H1 (cell line): Measurements from ENCODE around the gene SLC7A8. TPM values are rescaled to one million over a fixed set of nuclear protein-coding genes. Genes with fewer than 3 reads are reported as not detected.

Source experiments
- CTCF ChIA-PET: fragments of 300-600 bp; sonication (Branson Sonifier 250); formaldehyde crosslinking; loops from one replicate; lab custom pipeline; 2021; ENCODE audit not compliant: partially characterized antibody; lab: Charles Lee
- POLR2A ChIA-PET: fragments of 300-600 bp; sonication (Branson Sonifier 250); formaldehyde crosslinking; loops from one replicate; lab custom pipeline; 2021; ENCODE audit warnings: inconsistent platforms; ENCODE audit not compliant: partially characterized antibody; lab: Charles Lee
- DNase-seq, 2 experiments: peaks; one replicate each; pipeline versions ENCODE4 v3.0.0 to v3.0.0-alpha.2; 2010 to 2022; ENCODE audit warnings: low spot score in 2 of 2, low read depth in 1 of 2, mixed read lengths in 1 of 2
- FAIRE-seq: peaks from 2 replicates; lab custom pipeline; 2011; peaks lifted over from hg19 to GRCh38; lab: Jason Lieb, UNC
- H2AFZ ChIP-seq: 2 replicates; pipeline ENCODE4 v1.8.1; 2012; ENCODE audit warnings: low read length, inconsistent platforms
- H2AK5ac ChIP-seq: 2 replicates; pipeline ENCODE4 v1.6.1; 2013; ENCODE audit warnings: low read depth, low read length
- H2BK120ac ChIP-seq: replicated peaks from 2 replicates; pipeline ENCODE3; 2013; ENCODE audit warnings: low read depth, low read length, inconsistent platforms
- H2BK12ac ChIP-seq: 2 replicates; pipeline ENCODE4 v1.6.1; 2013; ENCODE audit warnings: low read depth, low read length
- H2BK15ac ChIP-seq: 2 replicates; pipeline ENCODE4 v1.6.1; 2013; ENCODE audit warnings: low read length
- H2BK20ac ChIP-seq: 2 replicates; pipeline ENCODE4 v1.6.1; 2013; ENCODE audit warnings: low read length
- H2BK5ac ChIP-seq: 2 replicates; pipeline ENCODE4 v1.6.1; 2013; ENCODE audit warnings: low read depth, low read length
- H3K14ac ChIP-seq: 2 replicates; pipeline ENCODE4 v1.6.1; 2013; ENCODE audit warnings: inconsistent platforms; ENCODE audit not compliant: insufficient read length
- H3K18ac ChIP-seq: 2 replicates; pipeline ENCODE4 v1.6.1; 2013; ENCODE audit warnings: low read length; ENCODE audit errors: extremely low read depth
- H3K23ac ChIP-seq: 2 replicates; pipeline ENCODE4 v1.6.1; 2013; ENCODE audit warnings: inconsistent platforms; ENCODE audit not compliant: insufficient read length
- H3K23me2 ChIP-seq: 2 replicates; pipeline ENCODE4 v1.6.1; 2013; ENCODE audit warnings: low read depth, low read length
- H3K27ac ChIP-seq: 2 replicates; pipeline ENCODE4 v1.6.1; 2011; ENCODE audit warnings: low read depth, low read length, inconsistent platforms
- H3K27me3 ChIP-seq, 4 experiments: replicated peaks in 1 of 4; 1 replicate in 1 of 4; 2 replicates in 3 of 4; pipeline versions ENCODE4 v1.6.1 to v1.8.1; 2011 to 2013; ENCODE audit warnings: low read length in 3 of 4, mild to moderate bottlenecking in 3 of 4, inconsistent platforms in 2 of 4, mixed read lengths in 2 of 4, moderate library complexity in 1 of 4; ENCODE audit not compliant: control insufficient read depth in 3 of 4, insufficient read depth in 3 of 4; ENCODE audit errors: extremely low read depth in 1 of 4
- H3K36me3 ChIP-seq, 4 experiments: 2 replicates each; pipeline versions ENCODE4 v1.6.1 to v1.8.1; 2011 to 2013; ENCODE audit warnings: mild to moderate bottlenecking in 4 of 4, low read length in 3 of 4, moderate library complexity in 2 of 4, control low read depth in 1 of 4, inconsistent platforms in 1 of 4; ENCODE audit not compliant: insufficient read depth in 4 of 4, control insufficient read depth in 2 of 4
- H3K4ac ChIP-seq: replicated peaks from 2 replicates; pipeline ENCODE3; 2013; ENCODE audit warnings: low read length, low read depth, mixed read lengths, inconsistent platforms; ENCODE audit not compliant: insufficient read length
- H3K4me1 ChIP-seq, 4 experiments: replicated peaks in 1 of 4; 1 replicate in 1 of 4; 2 replicates in 3 of 4; pipeline versions ENCODE4 v1.6.1 to v1.8.1; 2011 to 2013; ENCODE audit warnings: low read length in 3 of 4, inconsistent platforms in 2 of 4, mixed read lengths in 1 of 4; ENCODE audit not compliant: insufficient read depth in 4 of 4, control insufficient read depth in 3 of 4
- H3K4me2 ChIP-seq, 2 experiments: 2 replicates each; pipeline versions ENCODE4 v1.6.1 to v1.8.1; 2011 to 2013; ENCODE audit warnings: low read depth in 2 of 2, low read length in 2 of 2, control low read depth in 1 of 2, inconsistent platforms in 1 of 2, mild to moderate bottlenecking in 1 of 2; ENCODE audit not compliant: insufficient read depth in 1 of 2
- H3K4me3 ChIP-seq, 4 experiments: fragments of 200-600, 300-600 bp in 1 of 4; sonication (generic), shearing (Covaris generic), sonication (Bioruptor Twin) in 1 of 4; 2 replicates each; pipeline versions ENCODE4 v1.5.1 to v1.8.1; 2011 to 2016; ENCODE audit warnings: low read length in 4 of 4, low read depth in 3 of 4, control low read depth in 2 of 4, inconsistent platforms in 2 of 4, mild to moderate bottlenecking in 2 of 4, mixed read lengths in 1 of 4, moderate library complexity in 1 of 4; ENCODE audit not compliant: insufficient read depth in 2 of 4; ENCODE audit errors: extremely low read depth in 1 of 4
- H3K56ac ChIP-seq: replicated peaks from 2 replicates; pipeline ENCODE3; 2013; ENCODE audit warnings: low read depth, mild to moderate bottlenecking, mixed read lengths, low read length, inconsistent platforms; ENCODE audit not compliant: insufficient read length
- H3K79me1 ChIP-seq: 2 replicates; pipeline ENCODE4 v1.6.1; 2013; ENCODE audit warnings: low read depth, low read length, control low read depth
- H3K79me2 ChIP-seq, 2 experiments: 2 replicates each; pipeline versions ENCODE4 v1.6.1 to v1.8.1; 2012 to 2013; ENCODE audit warnings: low read length in 2 of 2, mild to moderate bottlenecking in 2 of 2, inconsistent platforms in 1 of 2; ENCODE audit not compliant: insufficient read depth in 2 of 2, control insufficient read depth in 1 of 2
- H3K9ac ChIP-seq, 4 experiments: replicated peaks in 1 of 4; 1 replicate in 1 of 4; 2 replicates in 3 of 4; pipeline versions ENCODE4 v1.6.1 to v1.8.1; 2011 to 2013; ENCODE audit warnings: low read depth in 3 of 4, low read length in 3 of 4, control low read depth in 2 of 4, mild to moderate bottlenecking in 2 of 4, moderate library complexity in 2 of 4, inconsistent platforms in 1 of 4; ENCODE audit errors: extremely low read depth in 1 of 4
- H3K9me3 ChIP-seq, 2 experiments: 2 replicates each; pipeline versions ENCODE4 v1.6.1 to v1.8.1; 2012 to 2013; ENCODE audit warnings: mild to moderate bottlenecking in 2 of 2, moderate library complexity in 2 of 2, control low read depth in 1 of 2, inconsistent platforms in 1 of 2, low read depth in 1 of 2, low read length in 1 of 2, mixed read lengths in 1 of 2; ENCODE audit not compliant: insufficient read depth in 2 of 2
- H4K20me1 ChIP-seq, 2 experiments: replicated peaks in 1 of 2; 2 replicates each; pipeline versions ENCODE3 to v1.8.1; 2011 to 2013; ENCODE audit warnings: inconsistent platforms in 2 of 2, low read length in 2 of 2, mild to moderate bottlenecking in 1 of 2; ENCODE audit not compliant: insufficient read depth in 2 of 2, control insufficient read depth in 1 of 2
- H4K5ac ChIP-seq: 2 replicates; pipeline ENCODE4 v1.6.1; 2013; ENCODE audit warnings: low read length, low read depth, mixed read lengths, inconsistent platforms; ENCODE audit not compliant: insufficient read length
- H4K8ac ChIP-seq: 2 replicates; pipeline ENCODE4 v1.8.0; 2013; ENCODE audit warnings: mild to moderate bottlenecking, moderate library complexity, low read length, inconsistent platforms; ENCODE audit not compliant: insufficient read depth; ENCODE audit errors: extremely low read depth
- H4K91ac ChIP-seq: replicated peaks from 2 replicates; pipeline ENCODE3; 2013; ENCODE audit warnings: low read length, mixed read lengths, inconsistent platforms; ENCODE audit not compliant: insufficient read length
- ASH2L ChIP-seq: fragments of 200-600, 300-600 bp; sonication (generic); IDR thresholded peaks from one replicate; pipeline ENCODE4 v1.7.1; 2017; ENCODE audit warnings: low read length
- CBX8 ChIP-seq: fragments of 300-800, 300-1000 bp; sonication (generic); IDR thresholded peaks from 2 replicates; pipeline ENCODE4 v1.7.1; 2016; ENCODE audit warnings: low read depth, low read length, borderline replicate concordance
- CREB1 ChIP-seq: IDR thresholded peaks from 2 replicates; pipeline ENCODE4 v1.6.1; 2012; ENCODE audit warnings: inconsistent platforms
- FOSL1 ChIP-seq: IDR thresholded peaks from 2 replicates; pipeline ENCODE4 v1.6.1; 2011; ENCODE audit warnings: mild to moderate bottlenecking, low read depth, low read length, moderate library complexity; ENCODE audit not compliant: insufficient read depth
- HDAC2 ChIP-seq, 2 experiments: fragments of 300-600 bp in 1 of 2; sonication (generic) in 1 of 2; IDR thresholded peaks; 2 replicates each; pipeline ENCODE4 v1.6.1; 2011 to 2012; ENCODE audit warnings: low read depth in 2 of 2, low read length in 2 of 2, mild to moderate bottlenecking in 2 of 2, moderate library complexity in 2 of 2, borderline replicate concordance in 1 of 2, inconsistent platforms in 1 of 2
- KDM5A ChIP-seq: fragments of 200-600 bp; IDR thresholded peaks from 2 replicates; pipeline ENCODE4 v1.7.1; 2012; ENCODE audit warnings: mild to moderate bottlenecking, low read length, inconsistent platforms, mixed read lengths
- POLR2A ChIP-seq, 2 experiments: IDR thresholded peaks; 1 replicate in 1 of 2; 2 replicates in 1 of 2; pipeline ENCODE4 v1.6.1; 2011; ENCODE audit warnings: low read depth in 2 of 2, low read length in 2 of 2, mild to moderate bottlenecking in 2 of 2; ENCODE audit errors: control extremely low read depth in 1 of 2
- SAP30 ChIP-seq: fragments of 300-600 bp; sonication (generic); IDR thresholded peaks from 2 replicates; pipeline ENCODE4 v1.7.1; 2012; ENCODE audit warnings: low read length, moderate library complexity, mild to moderate bottlenecking, inconsistent platforms; ENCODE audit not compliant: insufficient read depth, insufficient replicate concordance
- SIN3A ChIP-seq, 2 experiments: IDR thresholded peaks in 1 of 2; conservative IDR thresholded peaks in 1 of 2; 2 replicates each; pipeline ENCODE4 v1.6.1; 2011 to 2012; ENCODE audit warnings: low read length in 2 of 2, improper control_type of control experiment in 1 of 2, low read depth in 1 of 2, mild to moderate bottlenecking in 1 of 2
- SP4 ChIP-seq: IDR thresholded peaks from 2 replicates; pipeline ENCODE4 v1.6.1; 2012; ENCODE audit warnings: low read length, inconsistent platforms
- SUZ12 ChIP-seq: fragments of 200-600 bp; sonication (generic); IDR thresholded peaks from 2 replicates; pipeline ENCODE4 v1.6.1; 2012; ENCODE audit warnings: mild to moderate bottlenecking, inconsistent platforms, low read length, moderate library complexity, mixed read lengths
- TBP ChIP-seq: IDR thresholded peaks from 2 replicates; pipeline ENCODE4 v1.6.1; 2011; ENCODE audit warnings: low read depth, low read length, improper control_type of control experiment
- WGBS, 2 experiments: shearing (Covaris generic) in 1 of 2; methylation state at CpG; one replicate each; pipeline versions ENCODE4 v1.1.6 to v1.1.7; 2013 to 2015; ENCODE audit warnings: low lambda C conversion rate in 2 of 2, mixed read lengths in 2 of 2, inconsistent platforms in 1 of 2, low coverage in 1 of 2, missing lambda C conversion rate in 1 of 2; ENCODE audit not compliant: insufficient replicate concordance in 2 of 2, insufficient coverage in 1 of 2, insufficient read length in 1 of 2; ENCODE audit errors: extremely low coverage in 1 of 2, missing lambda C conversion rate in 1 of 2; 5-methylcytosine and 5-hydroxymethylcytosine counted together
- polyA plus RNA-seq, 7 experiments: library from polyadenylated mRNA; depleted of rRNA in 3 of 7; stranded (reverse) in 5 of 7; unstranded in 2 of 7; fragments of >200 nt in 5 of 7; fragments of 200-250 nt in 2 of 7; gene quantifications; 1 replicate in 5 of 7; 2 replicates in 1 of 7; 4 replicates in 1 of 7; pipeline versions ENCODE4 v1.2.1 to v1.2.3, GENCODE V29; 2011 to 2013; ENCODE audit warnings: missing spikeins in 2 of 7, mixed read lengths in 2 of 7
- total RNA-seq: library from RNA; stranded (reverse); fragmentation: NEBNext Ultra II Directional; extraction: Animal tissue kit (Norgen Biotek cat#: 25700); gene quantifications from 2 replicates; pipeline ENCODE4 v1.2.1, GENCODE V29; 2021

The SLC7A8 gene
- total and polyA plus RNA-seq, 2 of the 8 experiments (the other 6 are each of a cell fraction or from before 2014, with no cell fraction given) = 182 to 204 TPM

- Histone ChIP-seq H4K5ac (no peak overlapping the region), H3K9me3 (no peaks in the 10 kb centered on the region), H2AK5ac (no peak overlapping the region), H3K79me1 (peaks cover 17% of the 10 kb centered on the region), H3K23ac (no peak overlapping the region), H3K23me2 (no peaks in the 10 kb centered on the region), H4K20me1 (peaks cover 0 to 8% of the 10 kb centered on the region in 2 experiments), H3K79me2 (peaks cover 3 to 55% of the 10 kb centered on the region in 2 experiments; a peak in 3 of 4 replicates), H2AFZ (no peak overlapping the region), H2BK120ac (no peak overlapping the region), H3K4me3 (no peak overlapping the region), H3K4me1 (peaks cover 2 to 17% (median 14%) of the 10 kb centered on the region in 4 experiments; a peak in 5 of 7 replicates), H3K18ac (no peak overlapping the region), H3K27me3 (no peaks in the 10 kb centered on the region), H4K8ac (no peak overlapping the region), H3K56ac (no peak overlapping the region), H2BK20ac (no peak overlapping the region), H3K14ac (no peak overlapping the region), H3K9ac (no peak overlapping the region), H3K4ac (no peak overlapping the region), H4K91ac (no peak overlapping the region), H3K27ac (no peak overlapping the region), H3K36me3 (peaks cover 3 to 22% (median 14%) of the 10 kb centered on the region in 4 experiments; a peak in 7 of 8 replicates), H2BK5ac (no peak overlapping the region), H2BK15ac (peak overlapping the region; percentile 49; the same call in 1 of the 2 replicates), H2BK12ac (no peak overlapping the region), H3K4me2 (no peak overlapping the region)
- DNase-seq = no peak
- no peak for FAIRE-seq
- ChIA-PET CTCF (interaction anchor here (0.8 to 12.1 kb wide), 8 partner anchors 9 to 125 kb away, joined by 3 to 128 read pairs (median 14); partner anchors contain the start of gene SLC7A8), POLR2A (interaction anchor here (1.7 to 3.2 kb wide), 3 partner anchors 9 to 31 kb away, joined by 4 to 15 read pairs (median 10); no protein-coding TSS in a partner anchor)
- 88% methylated on average over 8 of the region's 8 CpGs; no CpG with 5 or more reads in 1 of the 2 experiments for WGBS, 2 experiments
- TF ChIP-seq CREB1 = no peak
- no peak for TF ChIP-seq SIN3A (conservative IDR thresholded peaks at IDR 0.05 in 1 of 2, IDR thresholded peaks at IDR 0.05 in 1 of 2; ENCODE audit: low read depth in 1 of 2, low read length in 2 of 2)
- no peak for TF ChIP-seq POLR2A (IDR thresholded peaks at IDR 0.05; ENCODE audit: control extremely low read depth in 1 of 2, low read depth in 2 of 2, low read length in 2 of 2)
- no peak for TF ChIP-seq KDM5A
- TF ChIP-seq HDAC2 (IDR thresholded peaks at IDR 0.05; ENCODE audit: borderline replicate concordance in 1 of 2, low read depth in 2 of 2, low read length in 2 of 2) = no peak
- no peak for TF ChIP-seq TBP
- no peak for TF ChIP-seq FOSL1
- no peak for TF ChIP-seq SP4
- TF ChIP-seq SUZ12 = no peak
- TF ChIP-seq ASH2L = no peak
- TF ChIP-seq SAP30 = no peak
- TF ChIP-seq CBX8 = no peak
These were observed 12.1 kb downstream of the SLC7A8 start for GRCh38 chr14:23171222-23171975.
